ENCODE measurements around the gene SOCS2. TPM values are rescaled to one million over a fixed set of nuclear protein-coding genes. Genes with fewer than 3 reads are reported as not detected.

Gene SOCS2
- total RNA-seq, 1 experiment from 2014 or later = 15.2 TPM

GRCh38 chr12:93541578-93542225 is 30.8 kb upstream of the SOCS2 start:
- no peaks in the 10 kb centered on the region for H3K9me3 ChIP-seq (ENCODE audit: control insufficient read depth in 1 of 2, insufficient read depth in 1 of 2, low read depth in 1 of 2, low read length in 2 of 2)
- H4K20me1 ChIP-seq (ENCODE audit: insufficient read depth) = no peaks in the 10 kb centered on the region
- H3K27me3 ChIP-seq (ENCODE audit: insufficient read depth, low read length) = no peaks in the 10 kb centered on the region
- H3K79me2 ChIP-seq (ENCODE audit: insufficient read depth, low read length) = no peaks in the 10 kb centered on the region
- no peaks in the 10 kb centered on the region for H3K4me1 ChIP-seq (ENCODE audit: control insufficient read depth in 1 of 2, insufficient read depth in 2 of 2, low read length in 2 of 2)
- no peak for ATAC-seq
- no peaks in the 10 kb centered on the region for H3K9me2 ChIP-seq (ENCODE audit: insufficient read depth)
- intact Hi-C loops (cut with micrococcal nuclease) = no loop called here
- H3K36me3 ChIP-seq (ENCODE audit: control insufficient read depth in 1 of 2, insufficient read depth in 2 of 2, low read length in 2 of 2) = no peaks in the 10 kb centered on the region
- H3K9ac ChIP-seq (ENCODE audit: low read length) = no peak overlapping the region
- H3K4me2 ChIP-seq (ENCODE audit: low read length) = no peak overlapping the region
- no peak overlapping the region for H3K27ac ChIP-seq (ENCODE audit: low read depth, low read length)
- TF ChIP-seq REST (IDR thresholded peaks at IDR 0.05; ENCODE audit: low read depth) = no peak
- no peak for TF ChIP-seq MAX (IDR thresholded peaks at IDR 0.05)
- no peak for TF ChIP-seq ZBTB33 (IDR thresholded peaks at IDR 0.05; ENCODE audit: extremely low read depth, insufficient replicate concordance, low read length)
- no peak for TF ChIP-seq FOSL1 (IDR thresholded peaks at IDR 0.05; ENCODE audit: low read depth)
- TF ChIP-seq CBX3 (IDR thresholded peaks at IDR 0.05; ENCODE audit: low read depth) = no peak
- no peak for TF ChIP-seq YY1 (IDR thresholded peaks at IDR 0.05; ENCODE audit: extremely low read depth, insufficient replicate concordance, low read depth, low read length)
- TF ChIP-seq CEBPB (IDR thresholded peaks at IDR 0.05; ENCODE audit: low read depth) = no peak
- no peak for TF ChIP-seq POLR2A (IDR thresholded peaks at IDR 0.05; ENCODE audit: borderline replicate concordance, extremely low read depth, insufficient read depth, insufficient read length)
- TF ChIP-seq SP1 (IDR thresholded peaks at IDR 0.05; ENCODE audit: low read depth) = no peak
- no peak for TF ChIP-seq POLR2AphosphoS5 (IDR thresholded peaks at IDR 0.05; ENCODE audit: low read depth, low read length)
- TF ChIP-seq SRF (IDR thresholded peaks at IDR 0.05; ENCODE audit: low read depth) = no peak
- no peak for TF ChIP-seq EGR1 (IDR thresholded peaks at IDR 0.05; ENCODE audit: low read depth)
- no peak for TF ChIP-seq TCF7L2 (IDR thresholded peaks at IDR 0.05; ENCODE audit: borderline replicate concordance, extremely low read depth, insufficient read depth, insufficient read length)
- TF ChIP-seq ELF1 (IDR thresholded peaks at IDR 0.05; ENCODE audit: borderline replicate concordance, low read depth) = no peak
- no peak for TF ChIP-seq EZH2phosphoT487 (IDR thresholded peaks at IDR 0.05; ENCODE audit: borderline replicate concordance)
- no peak for TF ChIP-seq JUND (IDR thresholded peaks at IDR 0.05)
- no peak for TF ChIP-seq SIN3A (IDR thresholded peaks at IDR 0.05; ENCODE audit: low read depth)
- no peak for TF ChIP-seq ATF3 (IDR thresholded peaks at IDR 0.05)
- ChIA-PET RAD21 (ENCODE audit: low non-redundant PET in 1 of 2, low total read pairs in 2 of 2, uncharacterized antibody in 2 of 2, unreplicated experiment in 2 of 2) (interaction anchor here in 1 of 2 experiments (0.6 kb wide), 1 partner anchor 243 kb away, joined by 3 read pairs; no protein-coding TSS in a partner anchor), POLR2A (no interaction called here), CTCF (no interaction called here)
- no peak overlapping the region for H2AFZ ChIP-seq (ENCODE audit: low read depth, low read length, poor library complexity, severe bottlenecking)
- no peak for DNase-seq (ENCODE audit: low read depth, low spot score)
- H3K4me3 ChIP-seq (replicated peaks in 1 of 2; ENCODE audit: low read depth in 1 of 2, low read length in 2 of 2) = no peak overlapping the region
- no TSS peak for BruUV-seq (replicated peaks)

All from HCT116 (cell line).